ENCODE data around the gene SPAG16.

DNA sequence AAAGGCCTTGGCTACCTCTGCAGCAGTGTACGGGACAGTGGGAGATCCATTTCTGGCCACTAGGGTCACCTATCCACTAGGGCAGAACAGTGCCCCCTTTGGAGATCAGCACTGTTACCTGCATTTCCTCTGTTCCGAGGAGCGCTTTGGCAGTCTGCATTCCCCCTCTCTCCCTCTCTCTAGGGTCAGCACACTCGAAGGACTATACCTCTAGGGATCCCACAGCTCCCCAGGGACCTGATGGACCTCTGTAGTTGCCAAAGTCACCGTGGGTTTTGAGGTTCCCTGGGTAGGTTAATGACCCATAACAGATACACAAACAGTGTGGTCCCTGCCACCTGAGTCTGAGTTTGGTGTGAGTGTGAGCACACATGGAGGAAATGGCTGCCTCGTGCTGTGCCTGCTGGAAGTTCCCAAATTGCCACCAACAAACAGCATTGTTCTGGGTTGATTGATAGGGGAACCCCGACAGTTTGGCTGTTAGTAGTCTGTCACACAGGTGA, 1026.8 kb downstream of the SPAG16 start:
- TF ChIP-seq CTCF (IDR thresholded peaks at IDR 0.05) (no peak), POLR2A (IDR thresholded peaks at IDR 0.05) (no peak), POLR2AphosphoS5 (IDR thresholded peaks at IDR 0.05) (no peak)

Measured in breast epithelium (tissue), 3 donors.